Measurements from ENCODE around the gene LAMC2. TPM values are rescaled to one million over a fixed set of nuclear protein-coding genes. Genes with fewer than 3 reads are reported as not detected.
A peak's percentile ranks its signal among the peaks of the same experiment; 100 is the strongest.

LAMC2 gene
- total RNA-seq (2014; rRNA removed; shearing (Covaris generic)) (not detected in 2 replicates), total RNA-seq (2022) (0.38 and 0.63 TPM in 2 replicates), Bru-seq, nascent RNA (percentile 6 among the genes with signal in this experiment), BruChase-seq, experiment 1, labeled RNA remaining after a 6-hour chase (percentile 11 among the genes with signal in this experiment), BruChase-seq, experiment 2, labeled RNA remaining after a 2-hour chase (percentile 12 among the genes with signal in this experiment)
- long read RNA-seq, result 0 reads

DNA sequence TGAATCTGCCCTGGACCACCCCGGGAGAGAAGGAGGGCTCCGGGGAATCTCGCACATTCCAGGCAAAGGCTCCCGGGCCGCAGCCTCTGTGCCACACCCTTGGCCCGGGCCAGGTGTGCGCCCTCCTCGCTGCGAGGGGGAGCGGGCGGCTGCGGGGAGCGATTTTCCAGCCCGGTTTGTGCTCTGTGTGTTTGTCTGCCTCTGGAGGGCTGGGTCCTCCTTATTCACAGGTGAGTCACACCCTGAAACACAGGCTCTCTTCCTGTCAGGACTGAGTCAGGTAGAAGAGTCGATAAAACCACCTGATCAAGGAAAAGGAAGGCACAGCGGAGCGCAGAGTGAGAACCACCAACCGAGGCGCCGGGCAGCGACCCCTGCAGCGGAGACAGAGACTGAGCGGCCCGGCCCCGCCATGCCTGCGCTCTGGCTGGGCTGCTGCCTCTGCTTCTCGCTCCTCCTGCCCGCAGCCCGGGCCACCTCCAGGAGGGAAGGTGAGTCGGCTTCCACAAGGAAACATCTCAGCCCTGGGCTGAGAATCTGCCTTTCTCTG lies at the start of gene LAMC2:
Gene LAMC2, plus strand, starts transcription at position 324 of the 550 bp plus-strand sequence. Its CDS starts 89 bp downstream, at position 413.
- Histone ChIP-seq H3K36me3 (ENCODE audit: insufficient read depth, low read length) (no peaks in the 10 kb centered on the region), H3K9me2 (ENCODE audit: insufficient read depth, low read length) (no peaks in the 10 kb centered on the region), H3K9me3 (ENCODE audit: low read length) (no peaks in the 10 kb centered on the region), H3K27ac (ENCODE audit: low read depth, low read length, poor library complexity, severe bottlenecking) (no peak within 1 kb of the TSS), H3K4me3 (ENCODE audit: low read depth, low read length, poor library complexity, severe bottlenecking) (no peak within 1 kb of the TSS), H3K4me2 (ENCODE audit: low read length) (no peak within 1 kb of the TSS), H2AFZ (ENCODE audit: low read length) (no peak within 1 kb of the TSS), H4K20me1 (ENCODE audit: insufficient read depth, low read length) (no peaks in the 10 kb centered on the region), H3K79me2 (ENCODE audit: insufficient read depth, low read depth, low read length) (no peaks in the 10 kb centered on the region), H3K4me1 (ENCODE audit: insufficient read depth, low read length, poor library complexity, severe bottlenecking) (no peaks in the 10 kb centered on the region)
- TF ChIP-seq, protein P1, sequence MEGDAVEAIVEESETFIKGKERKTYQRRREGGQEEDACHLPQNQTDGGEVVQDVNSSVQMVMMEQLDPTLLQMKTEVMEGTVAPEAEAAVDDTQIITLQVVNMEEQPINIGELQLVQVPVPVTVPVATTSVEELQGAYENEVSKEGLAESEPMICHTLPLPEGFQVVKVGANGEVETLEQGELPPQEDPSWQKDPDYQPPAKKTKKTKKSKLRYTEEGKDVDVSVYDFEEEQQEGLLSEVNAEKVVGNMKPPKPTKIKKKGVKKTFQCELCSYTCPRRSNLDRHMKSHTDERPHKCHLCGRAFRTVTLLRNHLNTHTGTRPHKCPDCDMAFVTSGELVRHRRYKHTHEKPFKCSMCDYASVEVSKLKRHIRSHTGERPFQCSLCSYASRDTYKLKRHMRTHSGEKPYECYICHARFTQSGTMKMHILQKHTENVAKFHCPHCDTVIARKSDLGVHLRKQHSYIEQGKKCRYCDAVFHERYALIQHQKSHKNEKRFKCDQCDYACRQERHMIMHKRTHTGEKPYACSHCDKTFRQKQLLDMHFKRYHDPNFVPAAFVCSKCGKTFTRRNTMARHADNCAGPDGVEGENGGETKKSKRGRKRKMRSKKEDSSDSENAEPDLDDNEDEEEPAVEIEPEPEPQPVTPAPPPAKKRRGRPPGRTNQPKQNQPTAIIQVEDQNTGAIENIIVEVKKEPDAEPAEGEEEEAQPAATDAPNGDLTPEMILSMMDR (conservative IDR thresholded peaks at IDR 0.05; ENCODE audit: low read length), result no peak
- no peak for TF ChIP-seq EZH2phosphoT487 (IDR thresholded peaks at IDR 0.05; ENCODE audit: borderline replicate concordance, low read depth, low read length)
- POLR2A ChIA-PET, result interaction anchor here (0.6 kb wide), 1 partner anchor 387 kb away, joined by 3 read pairs; no protein-coding TSS in a partner anchor
- no TSS peak for BruUV-seq (replicated peaks)
- no peak for DNase-seq (ENCODE audit: low spot score)
- intact Hi-C loops (cut with micrococcal nuclease; ENCODE audit: unreplicated experiment), result no loop called here
- CTCF ChIA-PET (ENCODE audit: unreplicated experiment), result no interaction called here

DNA sequence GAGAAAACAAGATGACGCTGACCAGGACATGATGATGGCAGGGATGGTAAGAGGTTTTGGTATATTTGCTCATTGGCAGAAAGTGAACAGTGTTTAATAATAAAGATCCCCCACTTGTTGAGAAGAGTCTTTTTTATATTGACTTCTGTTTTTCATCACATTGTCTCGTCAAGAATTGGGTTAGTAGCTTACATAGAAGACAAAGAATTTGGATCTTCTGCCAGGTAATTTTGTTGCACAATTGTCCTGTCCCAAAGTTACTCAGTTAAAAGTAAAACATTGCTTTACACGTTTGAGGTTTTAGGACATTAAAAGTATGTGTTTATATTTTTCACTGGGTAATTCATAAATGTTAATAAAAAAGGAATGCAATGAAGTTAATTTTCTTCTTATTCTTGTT lies 48.3 kb upstream of the LAMC2 start:
- H3K79me2 ChIP-seq (ENCODE audit: insufficient read depth, low read depth, low read length), result no peaks in the 10 kb centered on the region; the same call in 1 of the 2 replicates
- TF ChIP-seq, protein P1 (conservative IDR thresholded peaks at IDR 0.05; ENCODE audit: low read length), result no peak
- TF ChIP-seq EZH2phosphoT487 (IDR thresholded peaks at IDR 0.05; ENCODE audit: borderline replicate concordance, low read depth, low read length), result no peak
- ChIA-PET CTCF (ENCODE audit: unreplicated experiment) (no interaction called here), POLR2A (interaction anchor here (1.0 kb wide), 1 partner anchor 8 kb away, joined by 3 read pairs; no protein-coding TSS in a partner anchor)
- H3K9me2 ChIP-seq (ENCODE audit: insufficient read depth, low read length), result no peaks in the 10 kb centered on the region
- no TSS peak for BruUV-seq (replicated peaks)
- no peak overlapping the region for H3K4me3 ChIP-seq (ENCODE audit: low read depth, low read length, poor library complexity, severe bottlenecking)
- intact Hi-C loops (cut with micrococcal nuclease; ENCODE audit: unreplicated experiment), result no loop called here
- H4K20me1 ChIP-seq (ENCODE audit: insufficient read depth, low read length), result no peaks in the 10 kb centered on the region
- peaks cover 79% of the 10 kb centered on the region for H3K36me3 ChIP-seq (ENCODE audit: insufficient read depth, low read length)
- H3K4me1 ChIP-seq (ENCODE audit: insufficient read depth, low read length, poor library complexity, severe bottlenecking), result no peaks in the 10 kb centered on the region
- no peak overlapping the region for H3K4me2 ChIP-seq (ENCODE audit: low read length)
- no peak overlapping the region for H2AFZ ChIP-seq (ENCODE audit: low read length)
- no peak overlapping the region for H3K27ac ChIP-seq (ENCODE audit: low read depth, low read length, poor library complexity, severe bottlenecking)
- DNase-seq (ENCODE audit: low spot score), result no peak
- H3K9me3 ChIP-seq (ENCODE audit: low read length), result no peaks in the 10 kb centered on the region

DNA sequence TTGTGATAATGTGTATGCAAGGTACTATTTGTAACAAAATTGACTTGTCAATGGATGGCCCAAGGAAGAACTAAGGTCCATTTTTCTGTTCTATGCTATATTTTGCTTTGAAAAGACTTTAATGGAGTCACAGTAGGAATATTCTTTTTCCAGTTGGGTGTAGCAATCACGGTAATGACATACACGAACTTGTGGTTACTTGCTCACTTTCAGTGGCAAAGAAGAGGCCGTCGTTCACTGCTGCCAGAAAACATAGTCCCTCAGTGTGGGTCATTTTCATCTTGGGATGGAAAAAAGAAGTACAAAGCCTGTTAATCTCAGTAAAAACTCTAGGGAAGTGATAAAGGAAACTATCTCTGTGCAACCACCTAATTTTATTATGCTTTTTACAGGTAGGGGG lies 47.8 kb upstream of the LAMC2 start:
- Histone ChIP-seq H3K4me3 (ENCODE audit: low read depth, low read length, poor library complexity, severe bottlenecking) (no peak overlapping the region), H3K4me2 (ENCODE audit: low read length) (no peak overlapping the region), H3K9me3 (ENCODE audit: low read length) (no peaks in the 10 kb centered on the region), H3K27ac (ENCODE audit: low read depth, low read length, poor library complexity, severe bottlenecking) (no peak overlapping the region), H3K9me2 (ENCODE audit: insufficient read depth, low read length) (no peaks in the 10 kb centered on the region), H2AFZ (ENCODE audit: low read length) (no peak overlapping the region), H3K4me1 (ENCODE audit: insufficient read depth, low read length, poor library complexity, severe bottlenecking) (no peaks in the 10 kb centered on the region), H4K20me1 (ENCODE audit: insufficient read depth, low read length) (no peaks in the 10 kb centered on the region), H3K79me2 (ENCODE audit: insufficient read depth, low read depth, low read length) (no peaks in the 10 kb centered on the region; the same call in 1 of the 2 replicates), H3K36me3 (ENCODE audit: insufficient read depth, low read length) (peaks cover 78% of the 10 kb centered on the region)
- DNase-seq (ENCODE audit: low spot score), result no peak
- intact Hi-C loops (cut with micrococcal nuclease; ENCODE audit: unreplicated experiment), result no loop called here
- no TSS peak for BruUV-seq (replicated peaks)
- TF ChIP-seq, protein P1 (conservative IDR thresholded peaks at IDR 0.05; ENCODE audit: low read length), result no peak
- no peak for TF ChIP-seq EZH2phosphoT487 (IDR thresholded peaks at IDR 0.05; ENCODE audit: borderline replicate concordance, low read depth, low read length)
- ChIA-PET CTCF (ENCODE audit: unreplicated experiment) (no interaction called here), POLR2A (no interaction called here)
